Stimulated activated CD4-positive, alpha-beta T cell treated with anti-CD3 and anti-CD28 coated beads, TNF-alpha, amount 100 ng/mL, for 48 hours (primary cell): ENCODE measurements around the gene AFDN.
"Not testable (repeated sequence)": the region's sequence is repeated elsewhere in the genome, so short reads cannot be mapped to it uniquely, and the experiment has no call there.

Experiments used
- DNase-seq, 3 donors: peaks; one replicate each; pipeline ENCODE4 v3.0.0-alpha.2; 2020; ENCODE audit warnings: low read depth in 3 of 3

Gene AFDN

DNA sequence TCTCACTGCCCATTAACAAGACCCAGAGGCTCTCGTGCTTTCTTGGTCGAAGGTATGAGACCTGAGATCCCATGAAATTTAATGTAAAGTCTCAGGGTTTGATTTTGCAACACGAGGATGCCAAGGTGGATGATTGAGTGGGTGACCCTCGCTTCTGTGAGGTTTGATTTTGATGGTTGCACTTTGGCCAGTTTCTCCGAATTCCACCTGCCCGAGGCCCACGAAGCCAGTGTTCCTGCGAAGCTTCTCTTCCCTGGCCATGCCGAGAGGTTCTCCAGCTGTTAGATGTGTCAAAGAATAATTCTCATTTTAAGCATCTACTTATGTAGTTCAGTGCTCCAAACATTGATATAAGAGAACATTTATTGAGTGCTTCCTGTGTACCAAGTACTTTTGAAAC is 170.9 kb downstream of the AFDN start, which contains the start of gene KIF25:
Gene KIF25 (plus strand): TSS at position 30 of the 400 bp plus-strand sequence. CDS start 31,915 bp downstream, outside the sequence.
- DNase-seq = no peak

DNA sequence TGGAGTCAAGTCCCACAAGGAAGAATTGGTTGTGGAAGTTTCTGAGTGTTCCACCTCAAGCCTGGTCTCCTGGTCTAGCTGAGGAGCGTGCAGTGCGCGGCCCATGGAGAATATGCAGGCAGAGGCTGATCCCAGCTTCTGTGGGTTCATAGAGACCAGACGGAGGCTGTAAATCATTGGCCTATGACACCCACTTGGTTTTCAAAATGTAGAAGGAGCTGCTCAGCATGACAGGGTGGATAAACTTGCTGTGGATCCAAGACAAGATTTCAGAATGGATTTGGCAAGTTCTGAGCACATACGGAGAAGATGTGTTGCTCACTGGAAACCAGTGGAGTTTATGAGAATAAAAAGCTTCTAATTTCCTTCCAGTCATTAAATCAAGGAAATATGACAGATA is 171.5 kb downstream of the AFDN start:
- DNase-seq = no peak

DNA sequence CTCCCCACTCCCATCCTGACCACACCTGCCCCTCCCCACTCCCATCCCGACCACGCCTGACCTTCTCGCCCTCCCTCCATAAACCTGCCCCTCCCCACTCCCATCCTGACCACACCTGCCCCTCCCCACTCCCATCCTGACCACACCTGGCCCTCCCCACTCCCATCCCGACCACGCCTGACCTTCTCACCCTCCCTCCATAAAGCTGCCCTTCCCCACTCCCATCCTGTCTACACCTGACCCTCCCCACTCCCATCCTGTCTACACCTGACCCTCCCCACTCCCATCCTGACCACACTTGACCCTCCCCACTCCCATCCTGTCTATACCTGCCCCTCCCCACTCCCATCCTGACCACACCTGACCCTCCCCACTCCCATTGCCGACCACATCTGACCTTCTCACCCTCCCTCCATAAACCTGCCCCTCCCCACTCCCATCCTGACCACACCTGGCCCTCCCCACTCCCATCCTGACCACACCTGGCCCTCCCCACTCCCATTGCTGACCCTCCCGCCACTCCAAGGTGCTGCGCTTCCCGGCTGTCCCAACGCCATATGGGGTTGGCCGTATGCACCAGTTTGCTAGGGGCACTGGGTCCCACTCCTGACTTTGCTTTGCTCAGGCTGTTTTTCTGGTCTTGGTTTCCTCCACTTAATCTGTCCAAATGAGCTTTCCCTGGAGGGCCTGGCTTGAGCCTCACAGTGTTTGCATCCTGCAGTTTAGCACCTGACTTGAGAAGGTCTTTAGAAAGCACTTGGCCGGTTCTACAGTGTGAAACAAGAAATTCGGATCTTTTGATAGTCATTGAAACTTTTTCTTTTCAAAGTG is 173.7 kb downstream of the AFDN start:
- DNase-seq = no peak

DNA sequence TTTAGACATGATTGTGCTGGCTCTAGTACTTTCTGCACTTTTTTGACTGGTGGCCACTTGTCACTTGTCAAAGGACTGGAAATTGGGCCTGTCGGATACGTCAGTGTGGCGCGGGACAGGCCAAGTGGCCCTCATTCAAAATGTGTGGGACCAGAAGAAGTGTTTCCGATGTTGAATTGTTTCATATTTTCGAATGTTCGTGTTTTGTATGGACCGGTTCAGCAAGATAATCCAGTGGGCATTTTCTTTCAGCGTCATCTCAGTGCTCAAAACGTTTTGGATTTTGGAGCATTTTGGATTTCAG is 174.3 kb downstream of the AFDN start:
- DNase-seq = no peak

DNA sequence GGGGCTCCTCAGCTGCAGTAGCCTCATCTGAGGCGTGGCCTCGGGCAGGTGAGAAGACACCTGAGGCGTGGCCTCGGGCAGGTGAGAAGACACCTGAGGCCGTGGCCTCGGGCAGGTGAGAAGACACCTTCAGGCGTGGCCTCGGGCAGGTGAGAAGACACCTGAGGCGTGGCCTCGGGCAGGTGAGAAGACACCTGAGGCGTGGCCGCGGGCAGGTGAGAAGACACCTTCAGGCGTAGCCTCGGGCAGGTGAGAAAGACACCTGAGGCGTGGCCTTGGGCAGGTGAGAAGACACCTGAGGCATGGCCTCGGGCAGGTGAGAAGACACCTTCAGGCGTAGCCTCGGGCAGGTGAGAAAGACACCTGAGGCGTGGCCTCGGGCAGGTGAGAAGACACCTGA is 174.8 kb downstream of the AFDN start:
- not testable (repeated sequence) for DNase-seq

DNA sequence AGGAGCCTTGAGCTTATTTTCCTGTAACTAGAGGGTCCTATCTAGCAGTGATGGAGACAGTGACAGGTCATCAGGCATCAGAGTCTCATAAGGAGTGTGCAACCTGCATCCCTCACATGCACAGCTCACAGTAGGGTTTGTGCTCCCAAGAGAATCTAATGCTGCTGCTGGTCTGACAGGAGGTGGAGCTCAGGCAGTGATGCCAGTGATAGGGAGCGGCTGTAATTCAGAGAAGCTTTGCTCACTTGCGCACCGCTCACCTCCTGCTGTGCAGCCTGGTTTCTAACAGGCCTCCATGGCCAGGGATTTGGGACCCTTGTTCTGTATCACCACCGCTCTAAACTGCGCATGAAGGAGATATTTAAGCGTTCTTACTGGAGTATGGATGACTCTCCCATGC is 176.1 kb downstream of the AFDN start:
- no peak for DNase-seq

DNA sequence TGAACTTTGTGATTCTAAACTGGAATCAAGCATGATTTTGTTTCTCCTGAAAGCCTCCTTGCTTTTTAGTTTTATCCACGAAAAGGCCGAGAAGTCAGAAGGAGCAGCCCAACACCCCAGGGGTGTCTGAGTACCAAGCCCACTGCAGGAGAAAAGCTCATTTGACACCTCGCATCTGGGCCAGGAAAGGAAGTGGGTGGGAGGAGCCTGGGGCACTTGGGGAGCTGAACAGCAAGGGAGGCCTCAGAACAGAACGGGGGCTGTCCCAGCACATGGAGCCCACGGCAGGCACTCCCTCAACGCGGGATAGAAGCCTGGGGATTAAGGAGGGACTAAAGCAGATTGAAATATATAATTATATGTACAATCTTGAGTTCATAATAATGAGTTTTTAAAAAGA is 177.3 kb downstream of the AFDN start:
- no peak for DNase-seq

DNA sequence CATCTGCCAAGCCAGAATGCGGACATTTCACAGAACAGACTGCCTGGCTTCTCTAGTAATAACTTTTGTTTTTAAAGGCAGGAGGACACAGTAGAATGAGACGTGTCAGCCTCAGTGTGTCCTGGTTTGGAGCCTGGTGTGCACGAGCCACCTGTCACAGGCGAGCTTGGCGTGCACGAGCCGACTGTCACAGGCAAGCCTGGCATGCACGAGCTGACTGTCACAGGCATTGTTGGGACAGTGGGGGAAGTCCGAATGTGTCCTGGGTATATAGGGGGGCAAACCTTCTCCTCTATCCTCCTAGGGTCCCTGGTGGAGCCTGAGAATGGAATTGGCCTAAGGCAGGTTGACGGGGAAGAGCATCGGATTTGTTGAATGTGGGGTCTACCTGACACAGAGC is 178.2 kb downstream of the AFDN start:
- no peak for DNase-seq

DNA sequence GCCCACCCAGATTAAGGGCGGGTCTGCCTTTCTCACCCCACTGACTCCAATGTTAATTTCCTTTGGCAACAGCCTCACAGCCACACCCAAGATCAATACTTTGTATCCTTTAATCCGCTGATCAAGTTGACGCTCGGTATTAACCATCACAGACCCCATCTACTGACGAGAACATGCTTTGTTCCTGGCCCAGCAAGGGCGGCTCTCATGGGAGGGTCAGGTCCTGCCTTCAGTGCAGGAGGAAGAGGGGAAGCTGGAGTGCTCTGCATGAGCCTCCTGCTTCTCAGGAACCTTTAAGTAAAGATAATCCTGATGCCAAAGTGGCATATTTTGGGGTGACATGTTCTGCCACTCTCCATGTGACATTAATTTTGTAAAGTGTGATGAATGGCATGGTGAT is 179.1 kb downstream of the AFDN start:
- DNase-seq = no peak

DNA sequence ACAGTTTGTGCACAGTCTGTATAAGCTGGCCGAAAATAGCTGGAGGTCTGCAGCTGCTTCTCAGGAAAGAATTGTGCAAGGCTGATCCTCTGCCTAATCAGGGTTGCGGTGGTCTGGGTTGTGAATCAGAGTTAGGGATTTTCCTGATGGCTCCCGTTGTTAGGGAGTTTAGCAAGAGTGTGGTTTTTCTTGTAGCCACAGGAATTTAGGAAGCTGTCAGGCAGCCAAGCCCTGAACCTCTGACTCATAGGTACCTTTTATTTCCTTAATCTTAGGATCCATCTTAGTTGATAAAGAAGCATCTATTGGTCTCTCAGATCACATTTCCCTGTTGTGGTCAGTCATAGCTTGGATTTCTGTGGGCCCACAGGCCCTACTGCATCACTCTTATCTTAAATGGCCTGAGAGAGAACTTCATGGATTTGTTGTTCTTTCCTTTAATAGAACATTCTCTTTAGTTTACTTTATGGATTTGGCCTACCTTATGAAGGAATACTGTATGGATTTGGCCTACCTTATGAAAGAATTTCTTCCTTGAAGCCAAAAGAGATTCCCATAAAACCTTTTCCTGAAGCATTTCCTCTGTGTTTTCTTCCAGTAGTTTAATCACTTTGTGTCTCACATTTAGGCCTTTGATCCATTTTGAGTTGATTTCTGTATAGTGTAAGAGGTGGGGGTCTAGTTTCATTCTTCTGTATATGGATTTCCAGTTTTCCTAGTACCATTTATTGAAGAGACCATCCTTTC is 181.1 kb downstream of the AFDN start:
- no peak for DNase-seq

DNA sequence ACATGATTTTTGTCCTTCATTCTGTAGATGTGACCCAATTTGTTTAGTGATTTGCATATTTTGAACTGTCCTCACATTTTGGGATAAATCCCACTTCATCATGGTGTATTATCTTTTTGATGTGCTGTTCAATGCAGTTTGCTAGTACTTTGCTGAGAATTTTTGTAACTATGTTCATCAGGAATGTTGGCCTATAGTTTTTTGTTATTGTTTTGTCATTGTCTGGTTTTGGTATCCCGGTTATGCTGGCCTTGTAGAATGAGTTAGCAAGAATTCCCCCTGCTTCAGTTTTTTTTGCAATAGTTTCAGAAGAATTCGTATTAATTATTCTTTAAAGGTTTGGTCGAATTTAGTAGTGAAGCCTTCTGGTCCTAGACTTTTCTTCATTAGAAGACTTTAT is 182.6 kb downstream of the AFDN start:
- no peak for DNase-seq

DNA sequence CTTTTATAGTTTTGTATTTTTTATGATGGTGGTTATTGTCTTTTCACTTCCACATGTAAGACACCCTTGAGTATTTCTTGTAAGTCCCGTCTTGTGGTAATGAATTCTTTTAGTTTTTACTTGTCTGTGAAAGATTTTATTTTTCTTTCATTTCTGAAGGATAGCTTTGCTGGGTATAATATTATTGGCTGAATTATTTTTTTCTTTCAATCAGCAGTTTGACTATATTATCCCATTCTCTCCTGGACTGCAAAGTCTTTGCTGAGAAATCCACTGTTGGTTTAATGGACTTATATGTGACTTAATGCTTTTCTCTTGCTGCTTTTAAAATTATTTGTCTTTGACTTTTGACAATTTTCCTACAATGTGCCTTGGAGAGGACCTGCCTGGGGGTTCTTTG is 184.6 kb downstream of the AFDN start:
- DNase-seq = no peak

DNA sequence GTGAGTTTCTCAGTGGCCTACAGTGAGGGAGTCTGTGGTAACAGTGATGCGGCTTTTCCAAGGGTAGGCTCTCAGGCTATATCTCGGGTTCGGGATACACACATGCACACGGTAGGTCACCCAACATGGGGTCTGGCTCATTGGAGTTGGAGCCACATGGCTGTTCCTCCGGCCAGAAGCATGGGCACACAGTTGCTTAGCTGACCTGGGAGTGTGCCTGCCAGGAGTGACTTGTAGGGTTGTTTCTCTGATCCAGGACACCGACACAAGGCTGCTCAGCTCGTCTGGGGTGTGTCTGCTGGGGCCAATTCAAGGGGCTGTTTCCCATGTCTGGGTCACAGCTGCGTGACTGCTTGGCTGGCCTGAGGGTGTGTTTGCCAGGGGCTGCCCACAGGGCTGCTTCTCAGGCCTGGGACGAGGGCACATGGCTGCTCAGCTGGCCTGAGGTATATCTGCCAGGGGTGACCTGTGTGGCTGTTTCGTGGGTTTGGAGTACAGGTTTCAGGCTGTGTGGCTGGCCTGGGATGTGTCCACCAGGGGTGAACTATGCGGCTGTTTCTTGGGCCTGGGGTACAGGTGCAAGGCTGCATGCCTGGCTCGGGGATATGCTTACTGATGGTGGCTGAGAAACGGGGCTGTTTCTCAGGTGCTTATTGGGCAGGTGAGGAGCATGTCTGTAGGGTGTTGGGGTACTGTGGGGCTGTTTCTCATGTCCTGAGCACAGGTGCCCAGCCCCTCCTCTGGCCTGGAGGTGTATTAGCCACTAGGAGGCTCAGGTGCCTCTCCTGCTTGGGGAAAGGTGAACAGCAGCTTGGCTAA is 185.9 kb downstream of the AFDN start:
- DNase-seq = no peak

DNA sequence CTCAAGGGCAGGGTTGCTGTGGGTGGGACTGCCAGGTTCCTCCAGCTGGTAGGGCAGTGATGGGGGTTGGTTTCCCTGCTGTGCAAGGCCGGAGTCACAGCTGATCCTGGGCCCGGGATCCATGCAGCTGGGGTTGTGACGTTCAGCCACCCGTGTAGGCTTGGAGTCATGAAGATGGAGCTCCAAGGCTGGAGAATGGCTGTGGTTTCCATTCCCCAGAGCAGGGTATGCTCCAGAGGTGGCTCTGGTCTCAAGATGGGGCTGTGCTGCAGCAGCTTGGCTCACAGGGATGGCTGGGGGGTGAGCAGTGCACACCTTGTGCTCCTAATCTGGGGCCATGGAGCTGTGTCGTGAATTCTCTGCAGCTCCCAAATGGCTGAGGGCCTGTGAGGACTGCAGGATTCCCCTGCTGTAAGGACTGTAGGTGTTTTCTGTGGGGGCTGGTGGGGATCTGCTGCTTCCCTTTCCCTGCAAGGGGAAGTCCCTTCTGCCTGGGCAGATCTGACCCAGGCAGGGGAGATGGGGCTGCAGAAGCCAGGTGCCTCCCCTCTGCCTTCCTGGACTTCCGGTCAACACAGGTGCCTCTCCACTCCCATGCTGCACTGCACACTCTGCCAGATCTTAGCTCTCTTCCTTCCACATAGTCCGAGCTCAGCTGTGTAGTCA is 186.7 kb downstream of the AFDN start:
- no peak for DNase-seq

DNA sequence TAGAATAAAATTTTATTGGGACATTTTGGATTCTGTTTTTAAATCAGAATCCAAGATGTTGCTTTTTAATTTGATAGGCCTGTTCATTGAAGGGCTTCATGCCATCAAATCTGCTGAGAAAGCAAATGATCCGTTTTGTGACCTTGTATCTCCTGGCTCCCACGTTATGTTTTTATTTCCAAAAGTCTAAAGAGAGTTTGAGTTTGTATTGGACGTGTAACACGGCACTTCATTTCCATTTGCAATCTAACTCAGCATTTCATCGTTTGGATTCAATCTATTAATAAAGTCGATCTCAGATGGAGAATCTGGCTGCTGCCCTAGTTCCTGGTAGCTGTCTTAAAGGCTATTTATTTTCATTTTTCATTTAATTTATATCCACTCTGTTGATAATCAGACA is 187.7 kb downstream of the AFDN start:
- no peak for DNase-seq

DNA sequence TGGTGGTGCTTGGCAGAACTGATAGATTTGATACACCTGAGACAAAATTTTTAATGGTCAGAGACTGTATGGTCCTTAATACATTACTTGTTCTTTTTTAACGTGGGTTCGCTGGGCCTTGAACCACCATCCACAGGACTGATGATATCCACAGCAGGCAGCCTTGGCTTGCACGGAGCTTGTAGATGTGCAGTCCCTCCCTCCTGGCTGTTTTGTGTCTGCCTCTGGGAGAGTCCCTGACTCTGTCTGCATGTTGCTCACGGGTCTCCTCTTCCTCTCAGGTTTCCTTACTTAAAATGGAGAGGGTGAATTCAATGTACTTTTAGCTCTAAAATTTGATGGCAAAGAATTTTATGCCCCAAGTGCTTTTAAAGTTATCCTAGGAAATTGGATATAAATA is 188.3 kb downstream of the AFDN start:
- no peak for DNase-seq

DNA sequence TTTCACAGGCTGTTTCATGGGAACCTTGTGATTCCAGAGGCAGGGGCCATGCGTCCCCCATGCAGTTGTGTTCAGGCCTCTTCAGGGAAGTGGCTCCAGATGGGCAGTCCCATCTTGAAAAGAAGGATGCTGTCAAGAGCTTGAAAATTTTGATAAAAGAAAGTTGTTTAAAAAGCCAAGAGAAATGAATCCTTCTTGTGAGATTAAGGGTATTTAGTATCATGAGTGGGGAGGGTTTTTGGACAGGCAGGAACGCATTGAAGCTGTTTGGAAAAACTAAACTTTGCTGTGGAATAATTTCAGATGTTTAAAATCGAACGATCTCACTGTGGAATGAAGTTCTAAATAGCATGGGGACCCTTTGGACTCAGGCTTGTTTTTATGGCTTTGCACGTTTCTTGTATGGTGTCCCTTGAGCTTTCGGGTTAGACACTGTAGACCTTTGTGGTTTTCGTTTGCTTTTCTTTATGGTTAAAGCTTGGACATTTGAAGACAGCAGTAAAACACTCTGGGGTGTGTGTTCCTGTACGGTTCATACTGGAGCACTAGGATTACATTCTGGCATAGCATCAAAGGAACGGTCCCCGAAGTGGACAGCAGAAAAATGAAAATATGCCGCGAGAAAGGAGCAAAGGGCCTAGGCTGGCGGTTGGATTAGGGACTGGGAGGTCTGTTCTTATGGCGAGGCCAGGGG is 188.9 kb downstream of the AFDN start:
- no peak for DNase-seq

DNA sequence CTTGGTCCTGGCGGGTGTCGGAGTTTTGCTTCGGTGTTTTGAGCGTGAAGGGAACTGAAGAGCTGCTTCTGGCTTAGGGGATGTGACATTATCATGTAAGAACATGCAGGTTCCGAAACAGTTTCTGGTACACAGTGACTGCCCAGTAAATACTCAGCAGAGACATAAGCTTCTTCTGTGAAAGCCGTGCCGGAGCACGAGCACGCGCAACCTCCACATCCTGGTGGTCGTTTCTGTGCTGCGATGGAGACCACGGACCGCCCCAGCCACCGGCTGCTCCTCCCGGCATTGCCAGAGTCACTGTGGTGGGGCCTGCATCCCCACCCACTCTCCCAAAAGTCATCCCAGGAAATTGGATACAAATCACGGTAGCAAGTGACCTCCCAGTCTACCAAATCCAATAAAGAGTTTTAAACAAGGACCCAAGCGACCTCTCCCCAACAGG is 189.5 kb downstream of the AFDN start:
- DNase-seq = no peak

DNA sequence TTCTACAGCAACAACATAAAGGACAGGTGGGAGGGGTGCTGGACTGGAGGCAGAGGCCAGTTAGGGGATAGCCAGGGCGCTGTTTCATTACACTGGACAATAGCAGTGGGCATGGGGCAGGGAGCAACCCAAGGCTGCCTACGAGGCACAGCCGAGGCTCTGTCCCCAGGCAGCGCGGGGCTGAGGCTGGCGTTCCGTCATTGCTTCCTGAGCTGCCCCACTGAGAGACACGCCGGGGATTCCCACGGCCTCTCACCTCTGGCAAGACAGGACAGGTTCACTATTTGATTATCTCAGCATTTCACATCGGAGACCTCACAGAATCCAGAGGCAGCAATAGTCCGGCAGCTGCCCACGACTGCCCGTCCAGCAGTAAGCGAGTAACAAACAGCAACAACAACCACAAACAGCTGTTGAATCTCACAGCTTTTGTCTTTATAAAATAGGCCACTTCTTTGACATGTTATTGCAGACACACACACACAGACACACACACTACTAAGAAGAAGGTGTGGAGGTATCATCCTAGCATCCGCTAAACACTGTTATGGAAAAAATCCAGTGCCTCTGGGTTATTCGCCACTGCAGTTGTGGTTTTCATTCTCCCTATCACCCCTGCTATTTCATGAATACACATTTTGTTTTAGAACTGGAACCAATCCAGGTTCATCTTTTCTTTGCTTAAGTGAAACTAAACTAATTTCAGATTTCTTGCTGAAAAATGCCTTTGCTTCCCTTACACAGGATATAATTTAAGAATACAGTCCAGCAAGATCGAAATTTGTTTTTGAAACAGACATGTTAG is 190.2 kb downstream of the AFDN start:
- DNase-seq = no peak

DNA sequence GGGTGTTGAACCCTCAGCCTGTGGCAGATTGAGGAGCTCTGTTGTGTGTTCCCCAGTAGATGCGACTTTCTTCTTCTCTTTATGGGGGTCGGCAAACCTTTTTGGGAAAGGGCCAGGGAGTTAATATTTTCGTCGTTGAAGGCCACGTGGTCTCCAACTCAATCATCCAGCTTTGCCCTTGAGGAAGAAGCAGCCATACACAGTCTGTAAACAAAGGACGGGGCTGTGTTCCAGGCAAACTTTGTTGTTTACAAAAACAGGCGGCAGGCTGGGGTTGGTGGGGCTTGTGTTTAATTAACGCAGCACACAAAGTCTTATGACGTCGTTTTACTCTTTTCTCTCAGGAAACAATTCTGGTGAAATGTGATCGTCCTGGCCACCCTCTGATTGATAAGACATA is 190.9 kb downstream of the AFDN start:
- DNase-seq = no peak
